Endodermal cell (in vitro differentiated cells): ENCODE data around the gene ZBED2. TPM values are rescaled to one million over a fixed set of nuclear protein-coding genes. Genes with fewer than 3 reads are reported as not detected.

Experiments used
- DNase-seq: peaks from one replicate; pipeline ENCODE4 v3.0.0-alpha.2; 2017
- H3K27ac ChIP-seq: 2 replicates; pipeline ENCODE4 v1.5.1; 2013; ENCODE audit warnings: mild to moderate bottlenecking, low read depth, low read length, moderate library complexity
- H3K27me3 ChIP-seq: 2 replicates; pipeline ENCODE4 v1.6.1; 2013; ENCODE audit warnings: mild to moderate bottlenecking, low read length, moderate library complexity; ENCODE audit not compliant: insufficient read depth, control insufficient read depth, poor library complexity, severe bottlenecking
- H3K36me3 ChIP-seq: 2 replicates; pipeline ENCODE4 v1.7.0; 2013; ENCODE audit warnings: mild to moderate bottlenecking, low read length, moderate library complexity; ENCODE audit not compliant: control insufficient read depth, insufficient read depth
- H3K4me1 ChIP-seq: one replicate; pipeline ENCODE4 v1.7.0; 2013; ENCODE audit warnings: low read length; ENCODE audit not compliant: control insufficient read depth, insufficient read depth
- H3K4me3 ChIP-seq: 2 replicates; pipeline ENCODE4 v1.5.1; 2013; ENCODE audit warnings: mild to moderate bottlenecking, low read length, moderate library complexity
- H3K9ac ChIP-seq: 2 replicates; pipeline ENCODE4 v1.6.1; 2013; ENCODE audit warnings: mild to moderate bottlenecking, low read length, moderate library complexity; ENCODE audit not compliant: poor library complexity, severe bottlenecking; ENCODE audit errors: extremely low read depth
- H3K9me3 ChIP-seq: 2 replicates; pipeline ENCODE4 v1.6.1; 2013; ENCODE audit warnings: mild to moderate bottlenecking, low read length, moderate library complexity; ENCODE audit not compliant: control insufficient read depth
- H3K27ac Mint-ChIP-seq: 2 replicates; pipeline ENCODE4 v1.8.0; 2020; ENCODE audit warnings: mixed read lengths
- H3K27me3 Mint-ChIP-seq: 2 replicates; pipeline ENCODE4 v1.8.0; 2021; ENCODE audit warnings: mild to moderate bottlenecking, mixed read lengths; ENCODE audit not compliant: insufficient read depth
- H3K36me3 Mint-ChIP-seq: 2 replicates; pipeline ENCODE4 v1.8.0; 2020; ENCODE audit warnings: low read depth, mixed read lengths
- H3K4me1 Mint-ChIP-seq: 2 replicates; pipeline ENCODE4 v1.8.0; 2020; ENCODE audit warnings: mixed read lengths
- H3K4me3 Mint-ChIP-seq: 2 replicates; pipeline ENCODE4 v1.8.0; 2020; ENCODE audit warnings: mild to moderate bottlenecking, moderate library complexity, mixed read lengths
- H3K9me3 Mint-ChIP-seq: 2 replicates; pipeline ENCODE4 v1.8.0; 2020; ENCODE audit warnings: mild to moderate bottlenecking, mixed read lengths
- WGBS, 2 experiments: methylation state at CpG; one replicate each; pipeline versions ENCODE4 v1.1.5 to v1.1.7; 2013; ENCODE audit warnings: missing lambda C conversion rate in 2 of 2, mixed read lengths in 1 of 2; ENCODE audit not compliant: insufficient coverage in 1 of 2, insufficient read length in 1 of 2; 5-methylcytosine and 5-hydroxymethylcytosine counted together
- total RNA-seq, 2 donors: library from RNA; stranded (reverse); fragmentation: NEBNext Ultra II Directional in 1 of 2; extraction: Animal tissue kit (Norgen Biotek cat#: 25700) in 1 of 2; gene quantifications; 2 replicates in 1 of 2; 3 replicates in 1 of 2; pipeline ENCODE4 v1.2.1, GENCODE V29; 2021
- TF ChIP-seq, protein P1 (sequence below): fragments of 200-600 bp; sonication (generic); conservative IDR thresholded peaks from 2 replicates; pipeline ENCODE4 v1.5.0; 2021; ENCODE audit warnings: antibody characterized with exemption, mild to moderate bottlenecking

The ZBED2 gene
- total RNA-seq, 2 donors from 2014 or later = not detected

DNA sequence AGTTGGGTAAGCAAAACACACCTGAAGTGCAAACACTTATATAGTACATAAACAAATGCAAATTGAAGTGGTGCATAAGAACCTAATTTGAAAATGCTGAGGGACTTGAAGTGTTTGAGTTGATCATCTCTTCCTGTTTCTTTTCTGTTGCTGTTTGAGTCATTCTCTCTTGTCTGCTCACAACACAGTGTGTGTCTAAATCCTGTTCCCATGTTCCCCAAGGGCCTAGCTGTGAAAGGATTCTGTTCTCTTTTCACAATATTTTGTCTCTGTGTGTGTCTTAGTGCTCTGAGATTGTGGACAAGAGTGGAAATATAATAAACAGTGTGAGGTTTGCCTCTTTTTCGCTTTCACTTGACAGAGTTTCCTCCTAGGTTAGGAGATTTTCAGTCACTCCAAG lies 47.1 kb downstream of the ZBED2 start:
- Mint-ChIP-seq H3K27me3 (no peaks in the 10 kb centered on the region), H3K9me3 (no peaks in the 10 kb centered on the region), H3K4me1 (peaks cover 5% of the 10 kb centered on the region), H3K4me3 (no peak overlapping the region), H3K27ac (no peak overlapping the region), H3K36me3 (no peaks in the 10 kb centered on the region)
- H3K4me1 ChIP-seq = no peaks in the 10 kb centered on the region
- no peak overlapping the region for H3K9ac ChIP-seq
- TF ChIP-seq, protein P1, sequence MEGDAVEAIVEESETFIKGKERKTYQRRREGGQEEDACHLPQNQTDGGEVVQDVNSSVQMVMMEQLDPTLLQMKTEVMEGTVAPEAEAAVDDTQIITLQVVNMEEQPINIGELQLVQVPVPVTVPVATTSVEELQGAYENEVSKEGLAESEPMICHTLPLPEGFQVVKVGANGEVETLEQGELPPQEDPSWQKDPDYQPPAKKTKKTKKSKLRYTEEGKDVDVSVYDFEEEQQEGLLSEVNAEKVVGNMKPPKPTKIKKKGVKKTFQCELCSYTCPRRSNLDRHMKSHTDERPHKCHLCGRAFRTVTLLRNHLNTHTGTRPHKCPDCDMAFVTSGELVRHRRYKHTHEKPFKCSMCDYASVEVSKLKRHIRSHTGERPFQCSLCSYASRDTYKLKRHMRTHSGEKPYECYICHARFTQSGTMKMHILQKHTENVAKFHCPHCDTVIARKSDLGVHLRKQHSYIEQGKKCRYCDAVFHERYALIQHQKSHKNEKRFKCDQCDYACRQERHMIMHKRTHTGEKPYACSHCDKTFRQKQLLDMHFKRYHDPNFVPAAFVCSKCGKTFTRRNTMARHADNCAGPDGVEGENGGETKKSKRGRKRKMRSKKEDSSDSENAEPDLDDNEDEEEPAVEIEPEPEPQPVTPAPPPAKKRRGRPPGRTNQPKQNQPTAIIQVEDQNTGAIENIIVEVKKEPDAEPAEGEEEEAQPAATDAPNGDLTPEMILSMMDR = no peak
- H3K36me3 ChIP-seq = no peaks in the 10 kb centered on the region
- no peak for DNase-seq
- 83 to 93% methylated on average over 1 of the region's 1 CpG for WGBS, 2 experiments
- no peaks in the 10 kb centered on the region for H3K27me3 ChIP-seq
- H3K4me3 ChIP-seq = no peak overlapping the region
- no peaks in the 10 kb centered on the region for H3K9me3 ChIP-seq
- no peak overlapping the region for H3K27ac ChIP-seq

DNA sequence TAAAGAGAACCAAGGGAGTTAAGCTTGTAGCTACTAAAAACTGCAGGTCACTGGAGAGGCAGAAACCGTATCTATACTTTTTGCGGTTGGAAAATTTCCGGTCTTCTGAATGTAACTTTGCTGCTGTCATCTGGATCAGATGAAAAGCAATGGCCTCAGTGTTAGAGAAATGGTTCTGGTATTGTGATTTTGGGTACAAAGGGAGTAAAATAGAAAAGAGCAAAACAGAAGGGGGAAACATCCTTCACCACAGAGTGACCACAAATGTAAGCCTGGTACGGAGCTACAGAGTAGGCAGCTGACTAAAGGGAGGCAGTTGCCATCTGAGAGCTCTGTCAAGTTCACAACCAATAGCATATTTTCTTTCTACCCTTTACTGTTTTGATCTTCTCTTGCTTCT lies 47.5 kb downstream of the ZBED2 start:
- H3K4me1 ChIP-seq = no peaks in the 10 kb centered on the region
- H3K9me3 Mint-ChIP-seq = no peaks in the 10 kb centered on the region
- no peaks in the 10 kb centered on the region for H3K27me3 ChIP-seq
- H3K36me3 Mint-ChIP-seq = no peaks in the 10 kb centered on the region
- H3K36me3 ChIP-seq = no peaks in the 10 kb centered on the region
- H3K4me3 Mint-ChIP-seq = no peak overlapping the region
- TF ChIP-seq, protein P1 = no peak
- no peak overlapping the region for H3K27ac ChIP-seq
- DNase-seq = no peak
- H3K4me3 ChIP-seq = no peak overlapping the region
- H3K4me1 Mint-ChIP-seq = peaks cover 5% of the 10 kb centered on the region
- WGBS, 2 experiments = 96 to 100% methylated on average over 3 to 4 of the region's 4 CpGs
- H3K9me3 ChIP-seq = no peaks in the 10 kb centered on the region
- H3K27ac Mint-ChIP-seq = no peak overlapping the region
- H3K27me3 Mint-ChIP-seq = no peaks in the 10 kb centered on the region
- H3K9ac ChIP-seq = no peak overlapping the region

- H3K36me3 ChIP-seq = no peaks in the 10 kb centered on the region
- H3K27me3 Mint-ChIP-seq = no peaks in the 10 kb centered on the region
- H3K27ac ChIP-seq = no peak overlapping the region
- H3K9ac ChIP-seq = no peak overlapping the region
- H3K27me3 ChIP-seq = no peaks in the 10 kb centered on the region
- DNase-seq = no peak
- H3K4me3 Mint-ChIP-seq = no peak overlapping the region
- peaks cover 5% of the 10 kb centered on the region for H3K4me1 Mint-ChIP-seq
- H3K9me3 Mint-ChIP-seq = no peaks in the 10 kb centered on the region
- no peaks in the 10 kb centered on the region for H3K36me3 Mint-ChIP-seq
- H3K27ac Mint-ChIP-seq = no peak overlapping the region
- H3K9me3 ChIP-seq = no peaks in the 10 kb centered on the region
- TF ChIP-seq, protein P1 = no peak
- H3K4me1 ChIP-seq = no peaks in the 10 kb centered on the region
- 98% methylated on average over 2 of the region's 2 CpGs; no CpG with 5 or more reads in 1 of the 2 experiments for WGBS, 2 experiments
- no peak overlapping the region for H3K4me3 ChIP-seq
Observed at GRCh38 chr3:111545349-111545748, 49.8 kb downstream of the ZBED2 start.

Other genes with a start within 250 kb of the ZBED2 start
- gene CD96, start 53.1 kb downstream of the ZBED2 start, total RNA-seq = not detected
- gene PLCXD2, start 79.3 kb upstream of the ZBED2 start, total RNA-seq = 10 to 100 TPM in 1 of 2 donors, 1 to 10 TPM in 1; 7.3 to 12.1 TPM